Right ventricle myocardium inferior (tissue), 1 donor: ENCODE measurements around the gene SPOPL. TPM values are rescaled to one million over a fixed set of nuclear protein-coding genes. Genes with fewer than 3 reads are reported as not detected.
"Not testable (repeated sequence)": the region's sequence is repeated elsewhere in the genome, so short reads cannot be mapped to it uniquely, and the experiment has no call there.

Source experiments
- ATAC-seq: fragments of 200-7000 bp; cut with Tn5 transposase; one replicate; pipeline ENCODE4 v1.9.1; 2020; ENCODE audit warnings: mild to moderate bottlenecking, moderate library complexity
- DNase-seq: peaks from one replicate; pipeline ENCODE4 v3.0.0; 2021; ENCODE audit errors: missing footprints
- intact Hi-C: fragments of 100-400 bp; cut with DNase I; formaldehyde crosslinking; loops from one replicate; pipeline ENCODE4 v1.11.0; 2022
- total RNA-seq: library from RNA; stranded (reverse); fragmentation: NEBNext Ultra II Directional; extraction: Animal tissue kit (Norgen Biotek cat#: 25700); gene quantifications from one replicate; pipeline ENCODE4 v1.2.1, GENCODE V29; 2021
- donor health status: DM: no; HTN: yes; CAD: no; lungs with severe emphysema.

The SPOPL gene
- total RNA-seq, 1 donor from 2014 or later = 14.1 TPM

GRCh38 chr2:138515092-138515491, 13.5 kb downstream of the SPOPL start:
- no peak for DNase-seq
- intact Hi-C loops = no loop called here
- no peak for ATAC-seq

- no peak for ATAC-seq
- intact Hi-C loops = no loop called here
Measured at GRCh38 chr2:138516030-138516704, 14.6 kb downstream of the SPOPL start.

GRCh38 chr2:138518860-138519259, 17.3 kb downstream of the SPOPL start:
- intact Hi-C loops = no loop called here
- ATAC-seq (no peak), DNase-seq (no peak)

More at GRCh38 chr2:138516030-138516704, 14.6 kb downstream of the SPOPL start:
- no peak for DNase-seq

- intact Hi-C loops = no loop called here
- DNase-seq (no peak), ATAC-seq (no peak)
Measured at GRCh38 chr2:138521821-138522220, 20.3 kb downstream of the SPOPL start.

- ATAC-seq = no peak
- intact Hi-C loops = no loop called here
- no peak for DNase-seq
Measured at GRCh38 chr2:138522556-138522955, 21.0 kb downstream of the SPOPL start.

- DNase-seq, intact Hi-C loops, ATAC-seq: not testable (repeated sequence)
Measured at GRCh38 chr2:138523018-138523672, 21.6 kb downstream of the SPOPL start.

GRCh38 chr2:138523673-138524042, 22.1 kb downstream of the SPOPL start:
- intact Hi-C loops, DNase-seq, ATAC-seq: not testable (repeated sequence)

- ATAC-seq, intact Hi-C loops: not testable (repeated sequence)
Measured at GRCh38 chr2:138524353-138524752, 22.8 kb downstream of the SPOPL start.

GRCh38 chr2:138531913-138532312, 30.3 kb downstream of the SPOPL start:
- DNase-seq = no peak
- intact Hi-C loops = no loop called here
- ATAC-seq = no peak

More at GRCh38 chr2:138524353-138524752, 22.8 kb downstream of the SPOPL start:
- DNase-seq = not testable (repeated sequence)

GRCh38 chr2:138534791-138535190, 33.2 kb downstream of the SPOPL start:
- intact Hi-C loops = no loop called here
- DNase-seq (no peak), ATAC-seq (no peak)

- ATAC-seq (no peak), DNase-seq (no peak)
- intact Hi-C loops = no loop called here
Measured at GRCh38 chr2:138536302-138536701, 34.7 kb downstream of the SPOPL start.

- intact Hi-C loops = no loop called here
- ATAC-seq (no peak), DNase-seq (no peak)
Measured at GRCh38 chr2:138536740-138537139, 35.2 kb downstream of the SPOPL start.

GRCh38 chr2:138537170-138537915, 35.8 kb downstream of the SPOPL start:
- intact Hi-C loops = no loop called here

GRCh38 chr2:138544206-138544605, 42.6 kb downstream of the SPOPL start:
- intact Hi-C loops, ATAC-seq, DNase-seq: not testable (repeated sequence)

More at GRCh38 chr2:138537170-138537915, 35.8 kb downstream of the SPOPL start:
- ATAC-seq (no peak), DNase-seq (no peak)

GRCh38 chr2:138548796-138549195, 47.2 kb downstream of the SPOPL start:
- intact Hi-C loops = no loop called here
- ATAC-seq = no peak
- DNase-seq = no peak

- intact Hi-C loops = no loop called here
- DNase-seq = no peak
- ATAC-seq = no peak
Measured at GRCh38 chr2:138550172-138550571, 48.6 kb downstream of the SPOPL start.

GRCh38 chr2:138550670-138551287, 49.2 kb downstream of the SPOPL start:
- intact Hi-C loops = no loop called here
- ATAC-seq (no peak), DNase-seq (no peak)

- intact Hi-C loops = no loop called here
- DNase-seq = no peak
- no peak for ATAC-seq
Measured at GRCh38 chr2:138554123-138554522, 52.6 kb downstream of the SPOPL start.

- DNase-seq (no peak), ATAC-seq (no peak)
- intact Hi-C loops = loop anchor here (10.0 kb wide), 1 partner anchor 55 kb away; the partner anchor contains the start of gene SPOPL
Measured at GRCh38 chr2:138559641-138560040, 58.1 kb downstream of the SPOPL start.
